Parathyroid adenoma (tissue), 2 donors: Measurements from ENCODE around the gene BMF.

Experiments
- H2AFZ ChIP-seq: fragments of 300-600 bp; sonication (generic); one replicate; pipeline ENCODE4 v1.7.0; 2017; ENCODE audit warnings: antibody characterized with exemption, mild to moderate bottlenecking
- H3K27ac ChIP-seq: fragments of 300-600 bp; sonication (generic); one replicate; pipeline ENCODE4 v1.7.0; 2017
- H3K27me3 ChIP-seq: fragments of 300-600 bp; sonication (generic); one replicate; pipeline ENCODE4 v1.7.0; 2017; ENCODE audit warnings: low read length; ENCODE audit not compliant: control insufficient read depth, insufficient read depth
- H3K36me3 ChIP-seq: fragments of 300-600 bp; sonication (generic); one replicate; pipeline ENCODE4 v1.7.0; 2017; ENCODE audit warnings: low read length; ENCODE audit not compliant: control insufficient read depth, insufficient read depth
- H3K4me1 ChIP-seq: fragments of 300-600 bp; sonication (generic); one replicate; pipeline ENCODE4 v1.7.0; 2017; ENCODE audit warnings: control low read depth
- H3K4me2 ChIP-seq: fragments of 300-600 bp; sonication (generic); one replicate; pipeline ENCODE4 v1.7.0; 2017; ENCODE audit warnings: low read length
- H3K4me3 ChIP-seq: fragments of 300-600 bp; sonication (generic); one replicate; pipeline ENCODE4 v1.7.0; 2017; ENCODE audit warnings: low read depth, low read length
- H3K79me2 ChIP-seq: fragments of 300-600 bp; sonication (generic); one replicate; pipeline ENCODE4 v1.7.0; 2017; ENCODE audit warnings: control low read depth
- H3K9ac ChIP-seq: fragments of 300-600 bp; sonication (generic); one replicate; pipeline ENCODE4 v1.7.0; 2017; ENCODE audit warnings: mild to moderate bottlenecking
- H3K9me3 ChIP-seq: fragments of 300-600 bp; sonication (generic); one replicate; pipeline ENCODE4 v1.7.0; 2017; ENCODE audit warnings: low read length; ENCODE audit not compliant: control insufficient read depth
- CTCF ChIP-seq: fragments of 300-600 bp; sonication (generic); IDR thresholded peaks from one replicate; pipeline ENCODE4 v1.7.0; 2017; ENCODE audit warnings: antibody characterized with exemption, mild to moderate bottlenecking
- donor health status: primary hyperparathyroidism.

The BMF gene

GRCh38 chr15:40103864-40104271 is 4.8 kb downstream of the BMF start:
- peak overlapping the region; percentile 71 for H3K4me2 ChIP-seq
- H3K27me3 ChIP-seq = no peaks in the 10 kb centered on the region
- peaks cover 47% of the 10 kb centered on the region for H3K4me1 ChIP-seq
- TF ChIP-seq CTCF = no peak
- H3K9ac ChIP-seq = no peak overlapping the region
- no peaks in the 10 kb centered on the region for H3K79me2 ChIP-seq
- peak overlapping the region; percentile 19 for H3K4me3 ChIP-seq
- H2AFZ ChIP-seq = peak overlapping the region; percentile 41
- H3K36me3 ChIP-seq = no peaks in the 10 kb centered on the region
- H3K27ac ChIP-seq = peak overlapping the region; percentile 85
- H3K9me3 ChIP-seq = no peaks in the 10 kb centered on the region

- Histone ChIP-seq H3K27ac (peak overlapping the region; percentile 85), H3K79me2 (no peaks in the 10 kb centered on the region), H3K4me3 (peak overlapping the region; percentile 19), H3K4me1 (peaks cover 52% of the 10 kb centered on the region), H3K4me2 (peak overlapping the region; percentile 71), H3K9ac (no peak overlapping the region), H3K27me3 (no peaks in the 10 kb centered on the region), H3K36me3 (no peaks in the 10 kb centered on the region), H3K9me3 (no peaks in the 10 kb centered on the region), H2AFZ (peak overlapping the region; percentile 41)
- TF ChIP-seq CTCF = no peak
Measured at GRCh38 chr15:40102897-40103858, 5.5 kb downstream of the BMF start.

- H3K36me3 ChIP-seq = no peaks in the 10 kb centered on the region
- peak overlapping the region; percentile 24 for H3K4me2 ChIP-seq
- H3K4me3 ChIP-seq = no peak overlapping the region
- H3K4me1 ChIP-seq = peaks cover 60% of the 10 kb centered on the region
- no peaks in the 10 kb centered on the region for H3K27me3 ChIP-seq
- H2AFZ ChIP-seq = no peak overlapping the region
- H3K9ac ChIP-seq = no peak overlapping the region
- no peaks in the 10 kb centered on the region for H3K9me3 ChIP-seq
- H3K27ac ChIP-seq = peak overlapping the region; percentile 85
- no peaks in the 10 kb centered on the region for H3K79me2 ChIP-seq
- no peak for TF ChIP-seq CTCF
Measured at GRCh38 chr15:40100947-40101905, 7.5 kb downstream of the BMF start.

- Histone ChIP-seq H3K9me3 (no peaks in the 10 kb centered on the region), H3K27me3 (no peaks in the 10 kb centered on the region), H3K4me2 (peak overlapping the region; percentile 24), H3K79me2 (no peaks in the 10 kb centered on the region), H3K36me3 (no peaks in the 10 kb centered on the region), H3K27ac (no peak overlapping the region), H3K4me1 (peaks cover 57% of the 10 kb centered on the region), H3K4me3 (no peak overlapping the region), H3K9ac (no peak overlapping the region), H2AFZ (no peak overlapping the region)
- TF ChIP-seq CTCF = no peak
Measured at GRCh38 chr15:40100123-40100946, 8.3 kb downstream of the BMF start.
